ENCODE results near the gene ZNF254.
"Not testable (repeated sequence)": the region's sequence is repeated elsewhere in the genome, so short reads cannot be mapped to it uniquely, and the experiment has no call there.

The ZNF254 gene

GRCh38 chr19:24073807-24074206, 13.2 kb upstream of the ZNF254 start:
- no peak for DNase-seq

- no peak for DNase-seq
Measured at GRCh38 chr19:24074720-24075454, 12.1 kb upstream of the ZNF254 start.

GRCh38 chr19:24075530-24075929, 11.5 kb upstream of the ZNF254 start:
- DNase-seq = not testable (repeated sequence)

DNA sequence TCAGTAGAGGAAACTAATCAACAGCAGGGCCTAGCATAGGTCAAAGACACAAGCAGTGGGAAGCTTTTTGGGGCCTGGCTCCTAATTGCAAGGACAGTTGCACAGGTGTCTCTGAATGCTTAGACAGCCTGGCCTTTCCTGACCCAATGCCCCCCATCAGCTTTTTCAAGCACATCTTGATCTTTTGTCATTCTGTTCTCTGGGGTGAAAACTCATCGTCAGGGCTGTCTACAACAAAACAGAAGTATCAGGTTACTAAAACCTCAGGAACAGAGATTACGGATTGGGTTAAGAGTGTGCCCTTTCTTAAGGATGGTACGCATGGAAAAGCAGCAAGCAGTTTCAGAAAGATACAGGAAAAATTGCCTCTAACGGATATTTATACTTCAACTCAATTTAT, 8.3 kb upstream of the ZNF254 start:
- no peak for DNase-seq

GRCh38 chr19:24081056-24081455, 5.9 kb upstream of the ZNF254 start:
- DNase-seq = no peak

- DNase-seq = no peak
Measured at GRCh38 chr19:24098359-24098758, 11.4 kb downstream of the ZNF254 start.

- DNase-seq = no peak
Measured at GRCh38 chr19:24099829-24100228, 12.8 kb downstream of the ZNF254 start.

GRCh38 chr19:24100597-24100996, 13.6 kb downstream of the ZNF254 start:
- DNase-seq = not testable (repeated sequence)

DNA sequence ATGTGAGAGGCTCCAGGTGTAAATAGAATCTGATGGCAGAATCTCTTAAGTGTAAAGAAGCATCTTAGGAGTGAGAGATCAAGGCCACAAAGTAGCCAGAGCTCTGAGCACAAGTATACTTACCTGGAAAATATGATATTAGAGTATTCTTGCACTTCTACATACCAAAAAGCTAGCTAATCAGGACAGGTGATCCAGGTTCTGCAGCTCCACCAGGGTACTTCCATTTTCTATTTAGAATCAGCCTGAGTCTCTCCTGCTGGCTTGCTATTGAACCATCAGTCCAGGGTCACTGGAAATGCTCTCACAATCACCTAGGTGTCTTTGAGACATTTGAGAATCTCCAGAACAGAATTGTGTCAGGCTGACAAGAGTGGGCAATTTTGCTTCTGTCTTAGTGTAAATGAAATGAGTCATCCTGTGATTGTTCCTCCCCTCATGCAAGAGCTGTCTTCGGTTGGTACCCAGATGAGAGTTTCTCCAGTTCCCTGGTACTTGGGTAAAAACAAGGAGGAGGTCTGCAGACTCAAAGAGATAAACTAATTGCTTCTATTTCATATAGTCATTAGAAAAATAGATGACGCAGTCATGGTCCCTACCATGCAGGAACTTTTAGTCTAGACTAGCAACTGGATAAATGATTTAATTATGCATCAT, 14.6 kb downstream of the ZNF254 start:
- DNase-seq = no peak

- DNase-seq = no peak
Measured at GRCh38 chr19:24127601-24128000, 40.6 kb downstream of the ZNF254 start.

DNA sequence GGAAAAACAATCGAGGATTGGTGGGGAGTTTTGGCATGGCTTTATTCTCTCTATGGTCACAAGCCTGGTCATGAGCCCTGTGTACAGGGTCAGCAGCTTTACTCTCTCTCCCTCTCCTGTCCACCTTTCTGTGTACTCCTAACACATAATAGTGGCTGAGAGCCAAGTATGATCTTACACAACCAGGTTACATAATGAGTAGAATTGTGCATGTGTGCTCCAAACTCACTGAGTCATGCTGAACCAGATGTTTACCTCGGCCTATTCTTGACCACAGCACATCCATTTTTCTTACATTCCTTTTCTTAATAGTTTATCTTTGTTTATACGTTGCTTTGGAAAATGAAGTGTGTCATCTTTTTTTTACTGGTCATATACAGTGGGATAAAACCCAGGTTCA, 53.1 kb downstream of the ZNF254 start:
- no peak for DNase-seq

- DNase-seq = no peak
Measured at GRCh38 chr19:24140591-24140990, 53.6 kb downstream of the ZNF254 start.

GRCh38 chr19:24141612-24142011, 54.6 kb downstream of the ZNF254 start:
- no peak for DNase-seq

GRCh38 chr19:24142771-24143170, 55.8 kb downstream of the ZNF254 start:
- no peak for DNase-seq

DNA sequence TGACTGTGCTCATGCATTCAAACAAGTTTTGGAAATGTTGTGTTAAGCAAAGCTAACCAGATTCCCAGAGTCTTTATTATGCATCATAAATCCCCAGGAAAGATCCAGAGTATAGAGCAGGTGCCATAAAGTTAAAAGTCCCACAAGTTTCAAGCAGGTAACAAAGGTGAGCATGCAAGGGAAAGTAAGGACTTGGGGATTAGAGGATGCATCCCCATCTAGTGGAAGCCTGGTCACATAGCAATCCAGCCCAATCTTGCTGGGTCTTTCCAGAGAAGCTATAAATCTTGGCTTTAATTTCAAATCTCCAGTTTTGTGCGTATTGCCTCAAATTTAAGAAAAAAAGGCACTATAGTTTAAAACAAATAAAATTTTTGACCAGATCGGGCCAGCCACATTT, 72.7 kb downstream of the ZNF254 start:
- DNase-seq = no peak

DNA sequence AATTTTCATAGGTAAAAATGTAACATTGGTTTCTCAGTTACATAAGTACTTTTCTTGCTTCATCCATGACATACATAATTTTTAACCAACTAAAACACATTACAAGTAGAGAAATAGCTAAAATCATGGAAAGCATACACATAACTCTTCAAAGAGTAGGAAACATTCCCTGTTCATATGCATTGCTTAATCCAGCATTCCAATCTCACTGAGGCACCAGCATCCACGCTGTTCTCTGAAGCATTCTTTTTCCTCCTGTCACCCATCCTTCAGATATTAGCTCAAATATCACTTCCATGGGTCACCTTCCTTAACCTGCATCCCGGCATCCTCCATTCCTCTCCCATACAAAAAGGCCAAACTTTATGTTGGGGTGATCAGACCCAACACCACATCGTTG, 79.1 kb downstream of the ZNF254 start:
- DNase-seq = no peak

- no peak for DNase-seq
Measured at GRCh38 chr19:24173882-24174281, 86.9 kb downstream of the ZNF254 start.

- DNase-seq = no peak
Measured at GRCh38 chr19:24177686-24178085, 90.7 kb downstream of the ZNF254 start.

GRCh38 chr19:24178207-24178606, 91.2 kb downstream of the ZNF254 start:
- no peak for DNase-seq

Data from activated gamma-delta T cell treated with Interleukin-2 at 50 U/mL for 16 hours (primary cell).